LHCN-M2 (cell line): ENCODE data around the gene PDGFRB. TPM values are rescaled to one million over a fixed set of nuclear protein-coding genes. Genes with fewer than 3 reads are reported as not detected.
"Not testable (repeated sequence)": the region's sequence is repeated elsewhere in the genome, so short reads cannot be mapped to it uniquely, and the experiment has no call there.

Experiments used
- DNase-seq: peaks from one replicate; pipeline ENCODE4 v3.0.0-alpha.2; 2012; ENCODE audit warnings: low read depth
- total RNA-seq: library from RNA; depleted of rRNA; stranded (reverse); fragments of >200 nt; gene quantifications from 2 replicates; pipeline ENCODE4 v1.2.3, GENCODE V29; 2014

The PDGFRB gene
- total RNA-seq, 1 experiment from 2014 or later: 7.9 TPM

DNA sequence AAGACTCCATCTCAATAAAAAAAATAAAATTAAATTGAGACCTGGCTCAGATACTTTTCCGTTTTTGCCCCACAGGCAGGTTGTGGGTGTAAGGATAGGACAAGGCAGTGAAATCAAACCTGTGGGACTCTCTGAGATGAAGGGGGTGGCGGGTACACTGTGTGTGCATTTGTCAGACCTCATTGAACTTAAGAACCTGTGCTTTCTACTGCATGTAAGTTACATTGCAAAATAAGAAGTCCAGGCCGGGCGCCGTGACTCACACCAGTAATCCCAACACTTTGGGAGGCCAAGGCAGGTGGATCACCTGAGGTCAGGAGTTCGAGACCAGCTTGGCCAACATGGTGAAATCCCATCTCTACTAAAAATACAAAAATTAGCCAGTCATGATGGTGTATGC is 70.9 kb downstream of the PDGFRB start:
- DNase-seq: not testable (repeated sequence)

DNA sequence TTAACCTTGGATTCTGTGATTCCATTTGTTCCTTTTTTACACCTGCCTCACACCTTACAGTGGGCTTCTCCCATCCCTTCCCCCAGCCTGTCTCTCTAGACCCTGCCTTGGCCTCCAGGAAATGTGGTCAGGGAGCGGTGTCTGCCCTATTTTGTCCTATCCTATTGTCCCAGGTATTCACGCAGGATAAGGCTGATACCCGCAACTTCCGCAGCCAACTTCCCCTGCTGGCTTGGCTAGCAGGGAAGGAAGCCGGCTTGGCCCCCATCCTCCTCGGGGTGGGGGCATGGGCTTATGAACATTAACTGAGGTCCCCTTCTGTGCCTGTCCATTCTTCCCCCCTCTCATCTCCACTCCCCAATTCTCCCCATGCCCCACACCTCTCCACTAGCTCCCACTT is 72.8 kb downstream of the PDGFRB start:
- no peak for DNase-seq

DNA sequence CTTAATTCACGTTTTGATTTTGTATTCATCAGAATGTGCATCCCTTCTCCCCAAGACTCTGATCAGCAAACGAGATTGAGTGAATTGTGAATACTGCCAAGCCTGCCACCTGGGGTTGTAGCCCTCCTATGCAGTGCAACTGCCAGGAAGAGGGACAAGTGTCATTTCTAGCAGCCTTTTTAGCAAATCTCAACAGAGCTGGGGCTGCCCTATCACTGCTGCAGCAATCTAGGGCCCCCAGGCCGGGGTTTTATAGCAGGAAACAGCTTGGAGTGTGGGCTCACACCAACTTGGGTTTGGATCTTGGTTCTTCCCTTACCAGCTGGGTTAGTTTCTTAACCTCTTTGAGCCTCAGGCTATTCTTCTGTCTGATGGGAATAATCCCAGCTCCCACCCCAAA is 73.3 kb downstream of the PDGFRB start:
- no peak for DNase-seq

GRCh38 chr5:150081541-150082283 is 73.9 kb downstream of the PDGFRB start:
- DNase-seq: no peak

DNA sequence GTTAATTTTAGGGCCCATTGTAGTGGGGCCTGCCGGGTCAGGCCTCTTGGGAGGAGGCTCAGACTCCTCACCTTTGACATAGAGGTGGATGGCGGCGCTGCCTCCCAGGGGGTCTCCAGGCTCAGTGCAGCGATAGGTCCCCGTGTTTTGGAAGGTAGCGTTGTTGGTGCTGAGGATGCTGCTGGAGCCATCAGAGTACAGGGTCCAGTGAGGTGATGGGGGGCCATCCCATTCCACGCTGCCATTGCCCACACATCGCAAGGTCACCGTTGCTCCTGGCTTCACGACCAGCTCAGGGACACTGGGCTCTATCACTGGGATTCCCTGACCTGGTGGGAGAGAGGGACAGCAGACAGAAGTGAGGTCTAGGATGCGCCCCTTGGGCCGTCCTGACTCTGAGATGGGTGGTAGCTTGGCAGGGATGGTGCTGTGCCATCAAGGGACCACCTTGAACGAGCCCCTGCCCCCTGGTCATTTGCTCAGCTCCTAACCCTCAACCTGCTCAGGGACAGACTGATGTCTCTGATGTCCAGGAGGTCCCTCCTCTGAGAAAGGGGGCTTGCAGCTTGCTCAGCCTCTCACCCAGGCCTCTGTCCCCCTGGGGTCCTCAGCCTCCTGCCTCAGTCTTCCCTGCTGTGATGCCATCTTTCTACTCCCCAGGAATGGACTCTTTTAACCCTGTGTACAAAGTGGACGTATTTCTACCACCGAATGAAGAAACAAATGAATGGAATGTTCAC is 74.8 kb downstream of the PDGFRB start:
- DNase-seq: no peak

DNA sequence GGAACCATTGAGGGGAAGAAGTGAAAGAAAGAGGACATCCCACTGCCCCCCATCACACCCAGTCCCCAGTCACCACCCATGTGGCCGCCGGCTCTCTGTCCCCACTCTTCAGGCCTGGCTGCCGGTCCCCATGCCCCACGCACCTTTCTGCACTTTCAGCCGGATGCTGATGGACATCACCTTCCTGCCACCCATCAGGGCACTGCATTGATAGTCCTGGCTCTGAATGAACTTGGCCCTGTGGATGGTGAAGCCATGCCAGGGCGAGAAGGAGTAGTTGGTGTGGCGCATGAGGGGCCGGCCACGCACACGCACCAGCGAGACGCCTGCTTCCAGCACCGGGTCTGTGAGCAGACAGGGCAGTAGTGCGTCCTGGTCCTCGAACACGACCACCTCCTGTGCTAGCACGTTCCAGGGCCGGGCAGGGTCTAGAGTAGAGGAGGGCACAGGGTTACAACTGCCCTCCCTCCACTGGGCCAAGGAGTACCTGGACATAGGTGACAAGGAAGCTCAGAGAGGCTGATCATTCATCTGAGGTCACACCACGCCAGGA is 75.7 kb downstream of the PDGFRB start:
- DNase-seq: no peak

DNA sequence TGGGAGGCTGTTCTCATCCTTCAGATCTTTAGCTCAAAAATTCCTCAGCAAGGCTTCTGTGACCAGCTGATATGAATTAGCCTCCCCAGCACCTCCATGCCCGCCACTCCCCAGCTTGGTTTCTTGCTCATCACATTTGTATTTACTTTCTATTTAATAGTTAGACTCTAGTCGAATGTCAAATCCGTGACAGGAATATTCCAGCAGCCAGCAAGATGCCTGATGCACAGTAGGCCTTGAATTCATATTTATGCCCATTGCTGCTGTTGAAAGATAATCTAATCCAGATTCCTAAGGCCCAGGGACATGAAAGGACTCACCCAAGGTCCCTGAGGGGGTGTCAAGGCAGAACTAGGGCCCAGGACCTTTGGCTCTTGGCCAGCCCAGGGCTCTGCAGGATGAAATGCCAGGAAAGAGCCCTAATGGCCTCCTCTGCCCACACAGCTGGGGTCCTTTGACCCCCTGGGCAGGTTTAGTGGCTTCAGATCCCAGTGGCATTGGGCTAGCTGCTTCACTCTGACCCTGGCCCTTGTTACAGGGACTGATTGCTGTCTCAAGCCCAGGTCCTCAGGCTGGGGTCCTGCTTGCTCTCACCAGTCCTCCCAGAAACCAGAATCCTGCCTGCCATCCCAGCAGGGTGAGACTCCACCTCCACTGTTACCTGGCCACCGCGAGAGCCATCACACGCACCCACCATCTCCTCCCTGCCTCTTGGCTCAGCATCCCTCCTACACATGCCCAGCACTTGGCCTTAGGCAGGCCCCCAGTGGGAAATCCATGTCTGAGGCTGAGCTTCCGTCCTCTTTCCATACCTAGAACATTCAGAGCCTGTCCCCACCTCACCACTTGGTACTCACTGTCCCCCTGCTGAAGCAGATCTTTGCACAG is 76.6 kb downstream of the PDGFRB start:
- no peak for DNase-seq

DNA sequence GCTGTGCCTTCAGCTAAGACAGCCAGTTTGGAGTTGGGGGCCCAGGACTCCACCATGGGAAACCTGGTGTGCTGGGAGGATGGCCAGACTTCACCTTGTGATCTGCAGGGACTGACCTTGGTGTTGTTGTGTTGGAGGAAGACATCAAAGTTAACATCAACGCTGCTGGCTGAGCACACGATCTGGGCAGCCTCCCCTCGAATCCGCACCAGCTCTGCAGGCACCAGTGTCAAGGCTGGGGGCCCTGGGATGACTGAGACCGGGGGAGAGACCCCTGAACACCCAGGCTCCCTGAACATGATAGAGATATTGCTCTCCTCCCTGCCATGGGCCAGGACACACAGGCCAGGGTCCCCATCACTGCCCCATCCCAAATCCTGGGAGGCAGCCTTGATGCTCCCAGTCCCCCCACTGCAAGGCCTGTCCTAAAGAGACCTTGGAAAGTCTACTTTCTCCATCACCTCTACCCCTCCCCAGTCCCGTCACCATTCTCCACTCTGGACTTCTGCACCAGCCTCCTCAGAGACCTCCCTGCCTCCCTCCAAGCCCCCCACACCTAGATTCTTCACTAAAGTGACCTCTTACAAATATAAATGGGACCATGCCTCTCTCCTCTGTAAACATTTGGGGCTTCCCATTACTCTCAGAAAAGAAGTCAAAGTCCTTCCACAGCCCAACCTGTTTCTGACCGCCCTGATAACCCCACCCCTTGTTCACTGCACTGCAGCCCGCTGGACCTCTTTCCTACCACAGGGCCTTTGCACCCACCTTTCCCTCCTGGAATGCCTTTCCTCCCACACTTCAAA is 77.4 kb downstream of the PDGFRB start:
- DNase-seq: no peak

DNA sequence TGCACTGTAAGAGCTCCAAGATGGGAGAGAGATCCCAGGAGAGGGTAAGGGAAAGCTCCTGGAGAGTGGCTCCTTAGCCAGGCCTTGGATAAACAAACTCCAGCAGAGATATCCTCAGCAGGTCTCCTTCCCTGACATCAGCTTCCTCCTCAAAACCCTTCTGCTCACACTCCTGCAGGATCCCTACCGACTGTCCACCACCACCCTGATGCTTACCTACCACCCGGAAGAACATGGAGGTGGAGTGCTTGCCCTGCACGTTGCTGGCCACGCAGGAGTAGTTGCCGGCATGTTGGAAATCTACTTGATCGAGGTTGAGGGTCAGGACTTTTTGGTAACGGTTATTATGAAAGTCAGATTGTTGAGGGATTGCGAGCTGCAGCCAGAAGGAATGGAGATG is 78.6 kb downstream of the PDGFRB start:
- no peak for DNase-seq

DNA sequence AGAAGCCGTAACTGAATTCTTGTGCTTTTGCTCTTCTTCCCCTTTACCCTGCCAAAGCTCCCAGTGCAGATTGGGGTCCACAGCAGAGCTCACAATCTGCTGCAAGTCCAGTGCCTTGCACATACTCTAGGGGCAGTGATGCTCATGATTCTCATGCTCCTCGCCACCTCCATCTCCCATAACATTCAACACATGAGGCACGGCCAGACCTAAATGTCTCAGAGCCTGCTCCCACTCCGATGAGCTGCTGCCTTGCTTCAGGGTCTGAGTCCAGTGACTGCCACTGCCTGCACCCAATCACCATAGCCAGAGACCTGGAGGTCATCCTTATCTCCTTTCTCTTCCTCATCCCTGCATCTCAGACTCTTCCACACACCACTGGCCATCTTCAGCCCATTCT is 79.8 kb downstream of the PDGFRB start:
- DNase-seq: no peak

DNA sequence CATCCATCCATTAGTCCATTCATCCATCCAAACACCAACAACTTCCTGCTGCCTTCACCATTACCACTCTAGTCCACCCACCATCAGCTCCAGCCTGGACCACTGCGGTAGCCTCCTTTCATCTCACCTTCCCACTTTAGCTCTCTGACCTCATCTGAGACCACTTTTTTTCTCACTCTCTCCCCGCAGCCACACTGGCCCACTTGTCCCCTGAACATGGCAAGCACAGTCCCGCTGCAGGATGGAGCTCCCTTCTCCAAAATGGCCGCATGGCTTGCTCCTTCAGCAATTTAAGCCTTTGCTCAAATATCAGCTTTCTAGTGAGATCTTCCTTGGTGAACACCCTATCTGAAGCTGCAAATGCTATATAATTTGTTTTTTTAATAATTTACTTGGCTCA is 80.4 kb downstream of the PDGFRB start:
- no peak for DNase-seq

GRCh38 chr5:150073677-150074076 is 82.0 kb downstream of the PDGFRB start:
- no peak for DNase-seq

GRCh38 chr5:150073086-150073625 is 82.5 kb downstream of the PDGFRB start:
- DNase-seq: no peak

- no peak for DNase-seq
These were observed 84.8 kb downstream of the PDGFRB start for GRCh38 chr5:150070821-150071220.

DNA sequence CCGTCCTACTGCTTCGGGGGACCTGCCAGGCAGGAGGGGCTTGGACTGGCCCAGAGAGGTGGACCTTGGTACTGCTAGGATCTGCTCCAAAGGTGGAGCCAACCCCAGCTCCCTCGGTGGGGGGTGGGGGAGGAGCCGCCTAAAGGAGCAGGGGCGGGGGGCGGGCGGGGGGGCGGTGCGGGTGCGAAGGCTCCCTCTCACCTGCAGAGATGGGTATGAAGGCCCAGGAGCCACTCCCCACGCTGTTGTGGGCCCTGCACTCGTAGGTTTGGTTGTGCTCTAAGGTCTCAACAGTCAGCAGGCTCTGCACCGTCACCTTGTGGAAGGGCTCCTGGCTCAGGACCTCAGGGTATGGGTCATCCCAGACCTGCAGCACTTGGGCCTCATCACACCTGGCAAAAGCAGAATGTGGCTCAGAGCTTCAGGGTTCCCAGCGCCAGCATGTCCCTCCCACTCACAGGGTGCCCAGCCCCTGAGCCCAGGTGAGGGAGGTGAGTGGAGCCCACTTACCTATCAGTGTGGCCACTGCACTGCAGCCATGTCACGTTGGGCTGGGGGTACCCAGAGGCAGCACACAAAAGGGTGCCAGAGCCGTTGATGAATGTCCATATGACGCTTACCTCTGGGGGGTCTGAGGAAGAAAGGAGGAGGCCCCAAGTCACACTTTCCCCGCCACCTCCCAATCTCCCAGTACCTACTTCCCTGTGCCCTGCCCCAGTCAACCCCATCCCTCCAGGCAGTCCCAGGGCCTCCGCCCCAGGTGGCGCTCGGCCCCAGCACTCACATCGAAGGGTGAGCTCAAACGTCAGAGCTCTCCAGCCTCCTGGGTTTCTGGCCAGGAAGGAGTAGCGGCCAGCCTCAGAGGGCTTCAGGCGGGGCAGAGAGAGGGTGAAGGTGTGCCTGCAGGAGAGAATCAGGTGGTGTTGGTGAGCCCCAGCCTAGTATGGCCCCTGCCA is 85.7 kb downstream of the PDGFRB start:
- DNase-seq: no peak

- DNase-seq: no peak
These were observed 86.5 kb downstream of the PDGFRB start for GRCh38 chr5:150068961-150069645.

DNA sequence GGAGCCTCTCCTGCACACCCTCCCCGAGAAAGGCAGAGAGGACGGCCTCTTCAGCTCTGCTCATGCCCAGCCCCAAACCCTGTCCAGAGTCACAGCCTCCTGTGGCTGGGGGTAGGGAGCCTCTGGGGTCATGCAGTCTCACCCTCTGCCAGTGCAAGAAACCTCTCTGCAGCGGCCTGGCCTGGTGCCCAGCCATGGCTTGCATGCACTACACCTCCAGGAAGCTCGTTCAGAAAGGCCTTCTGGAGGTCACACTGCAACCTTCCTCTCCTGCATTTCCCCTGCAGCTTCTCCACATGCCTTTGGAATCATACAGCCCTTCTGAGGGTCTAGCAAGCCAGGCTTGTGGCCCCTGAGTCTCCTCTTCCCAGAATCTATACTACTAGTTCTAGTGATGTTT is 87.2 kb downstream of the PDGFRB start:
- DNase-seq: no peak

DNA sequence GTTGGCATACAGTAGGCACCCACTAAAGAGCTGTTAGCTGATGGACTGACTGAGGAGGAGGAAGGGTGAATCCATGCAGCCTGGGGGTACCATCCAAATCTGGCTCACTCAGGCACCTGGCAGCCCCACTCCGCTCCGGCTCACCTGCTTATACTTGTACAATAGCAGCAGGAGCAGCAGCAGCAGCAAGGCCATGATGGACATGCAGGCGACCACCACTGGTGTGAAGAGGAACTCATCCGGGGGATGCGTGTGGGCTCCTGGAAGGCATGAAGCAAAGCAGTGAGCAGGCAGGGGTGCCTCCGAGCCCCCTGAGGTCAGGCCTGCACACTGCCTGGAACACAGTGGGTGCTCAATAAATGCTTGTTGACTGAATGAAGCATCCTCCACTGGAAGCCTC is 87.6 kb downstream of the PDGFRB start:
- DNase-seq: no peak

DNA sequence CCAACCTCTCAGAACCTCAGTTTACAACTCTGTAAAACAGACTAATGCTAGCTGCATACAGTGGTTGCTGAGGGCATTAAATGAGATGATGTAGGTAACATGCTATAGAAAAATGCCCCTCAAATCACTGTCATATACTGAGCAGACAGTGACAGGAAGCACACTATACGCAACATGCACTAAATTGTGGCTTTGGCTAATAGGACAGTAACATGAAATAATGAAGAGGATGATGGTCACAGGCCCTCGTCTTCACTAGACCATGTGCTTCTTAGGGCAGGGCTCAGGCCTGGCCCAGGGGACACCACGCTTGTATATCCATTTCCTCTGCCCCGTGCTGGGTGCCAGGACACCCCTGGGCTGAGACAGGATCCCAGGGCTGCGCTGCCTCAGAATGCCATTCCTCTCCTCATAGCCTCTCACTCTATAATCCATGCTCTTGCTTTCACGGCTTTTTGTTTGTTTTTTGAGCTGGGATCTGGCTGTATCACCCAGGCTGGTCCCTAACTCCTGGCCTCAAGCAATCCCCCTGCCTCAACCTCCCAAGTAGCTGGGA is 88.2 kb downstream of the PDGFRB start:
- no peak for DNase-seq
